H1 (cell line): ENCODE results near the gene CTDSP1. TPM values are rescaled to one million over a fixed set of nuclear protein-coding genes. Genes with fewer than 3 reads are reported as not detected.

Experiments used
- CTCF ChIA-PET: fragments of 300-600 bp; sonication (Branson Sonifier 250); formaldehyde crosslinking; loops from one replicate; lab custom pipeline; 2021; ENCODE audit not compliant: partially characterized antibody; lab: Charles Lee
- POLR2A ChIA-PET: fragments of 300-600 bp; sonication (Branson Sonifier 250); formaldehyde crosslinking; loops from one replicate; lab custom pipeline; 2021; ENCODE audit warnings: inconsistent platforms; ENCODE audit not compliant: partially characterized antibody; lab: Charles Lee
- DNase-seq, 2 experiments: peaks; one replicate each; pipeline versions ENCODE4 v3.0.0 to v3.0.0-alpha.2; 2010 to 2022; ENCODE audit warnings: low spot score in 2 of 2, low read depth in 1 of 2, mixed read lengths in 1 of 2
- FAIRE-seq: peaks from 2 replicates; lab custom pipeline; 2011; peaks lifted over from hg19 to GRCh38; lab: Jason Lieb, UNC
- H2AFZ ChIP-seq: 2 replicates; pipeline ENCODE4 v1.8.1; 2012; ENCODE audit warnings: low read length, inconsistent platforms
- H2AK5ac ChIP-seq: 2 replicates; pipeline ENCODE4 v1.6.1; 2013; ENCODE audit warnings: low read depth, low read length
- H2BK120ac ChIP-seq: replicated peaks from 2 replicates; pipeline ENCODE3; 2013; ENCODE audit warnings: low read depth, low read length, inconsistent platforms
- H2BK12ac ChIP-seq: 2 replicates; pipeline ENCODE4 v1.6.1; 2013; ENCODE audit warnings: low read depth, low read length
- H2BK15ac ChIP-seq: 2 replicates; pipeline ENCODE4 v1.6.1; 2013; ENCODE audit warnings: low read length
- H2BK20ac ChIP-seq: 2 replicates; pipeline ENCODE4 v1.6.1; 2013; ENCODE audit warnings: low read length
- H2BK5ac ChIP-seq: 2 replicates; pipeline ENCODE4 v1.6.1; 2013; ENCODE audit warnings: low read depth, low read length
- H3K14ac ChIP-seq: 2 replicates; pipeline ENCODE4 v1.6.1; 2013; ENCODE audit warnings: inconsistent platforms; ENCODE audit not compliant: insufficient read length
- H3K18ac ChIP-seq: 2 replicates; pipeline ENCODE4 v1.6.1; 2013; ENCODE audit warnings: low read length; ENCODE audit errors: extremely low read depth
- H3K23ac ChIP-seq: 2 replicates; pipeline ENCODE4 v1.6.1; 2013; ENCODE audit warnings: inconsistent platforms; ENCODE audit not compliant: insufficient read length
- H3K23me2 ChIP-seq: 2 replicates; pipeline ENCODE4 v1.6.1; 2013; ENCODE audit warnings: low read depth, low read length
- H3K27ac ChIP-seq: 2 replicates; pipeline ENCODE4 v1.6.1; 2011; ENCODE audit warnings: low read depth, low read length, inconsistent platforms
- H3K27me3 ChIP-seq, 4 experiments: replicated peaks in 1 of 4; 1 replicate in 1 of 4; 2 replicates in 3 of 4; pipeline versions ENCODE4 v1.6.1 to v1.8.1; 2011 to 2013; ENCODE audit warnings: low read length in 3 of 4, mild to moderate bottlenecking in 3 of 4, inconsistent platforms in 2 of 4, mixed read lengths in 2 of 4, moderate library complexity in 1 of 4; ENCODE audit not compliant: control insufficient read depth in 3 of 4, insufficient read depth in 3 of 4; ENCODE audit errors: extremely low read depth in 1 of 4
- H3K36me3 ChIP-seq, 4 experiments: 2 replicates each; pipeline versions ENCODE4 v1.6.1 to v1.8.1; 2011 to 2013; ENCODE audit warnings: mild to moderate bottlenecking in 4 of 4, low read length in 3 of 4, moderate library complexity in 2 of 4, control low read depth in 1 of 4, inconsistent platforms in 1 of 4; ENCODE audit not compliant: insufficient read depth in 4 of 4, control insufficient read depth in 2 of 4
- H3K4ac ChIP-seq: replicated peaks from 2 replicates; pipeline ENCODE3; 2013; ENCODE audit warnings: low read length, low read depth, mixed read lengths, inconsistent platforms; ENCODE audit not compliant: insufficient read length
- H3K4me1 ChIP-seq, 4 experiments: replicated peaks in 1 of 4; 1 replicate in 1 of 4; 2 replicates in 3 of 4; pipeline versions ENCODE4 v1.6.1 to v1.8.1; 2011 to 2013; ENCODE audit warnings: low read length in 3 of 4, inconsistent platforms in 2 of 4, mixed read lengths in 1 of 4; ENCODE audit not compliant: insufficient read depth in 4 of 4, control insufficient read depth in 3 of 4
- H3K4me2 ChIP-seq, 2 experiments: 2 replicates each; pipeline versions ENCODE4 v1.6.1 to v1.8.1; 2011 to 2013; ENCODE audit warnings: low read depth in 2 of 2, low read length in 2 of 2, control low read depth in 1 of 2, inconsistent platforms in 1 of 2, mild to moderate bottlenecking in 1 of 2; ENCODE audit not compliant: insufficient read depth in 1 of 2
- H3K4me3 ChIP-seq, 4 experiments: fragments of 200-600, 300-600 bp in 1 of 4; sonication (generic), shearing (Covaris generic), sonication (Bioruptor Twin) in 1 of 4; 2 replicates each; pipeline versions ENCODE4 v1.5.1 to v1.8.1; 2011 to 2016; ENCODE audit warnings: low read length in 4 of 4, low read depth in 3 of 4, control low read depth in 2 of 4, inconsistent platforms in 2 of 4, mild to moderate bottlenecking in 2 of 4, mixed read lengths in 1 of 4, moderate library complexity in 1 of 4; ENCODE audit not compliant: insufficient read depth in 2 of 4; ENCODE audit errors: extremely low read depth in 1 of 4
- H3K56ac ChIP-seq: replicated peaks from 2 replicates; pipeline ENCODE3; 2013; ENCODE audit warnings: low read depth, mild to moderate bottlenecking, mixed read lengths, low read length, inconsistent platforms; ENCODE audit not compliant: insufficient read length
- H3K79me1 ChIP-seq: 2 replicates; pipeline ENCODE4 v1.6.1; 2013; ENCODE audit warnings: low read depth, low read length, control low read depth
- H3K79me2 ChIP-seq, 2 experiments: 2 replicates each; pipeline versions ENCODE4 v1.6.1 to v1.8.1; 2012 to 2013; ENCODE audit warnings: low read length in 2 of 2, mild to moderate bottlenecking in 2 of 2, inconsistent platforms in 1 of 2; ENCODE audit not compliant: insufficient read depth in 2 of 2, control insufficient read depth in 1 of 2
- H3K9ac ChIP-seq, 4 experiments: replicated peaks in 1 of 4; 1 replicate in 1 of 4; 2 replicates in 3 of 4; pipeline versions ENCODE4 v1.6.1 to v1.8.1; 2011 to 2013; ENCODE audit warnings: low read depth in 3 of 4, low read length in 3 of 4, control low read depth in 2 of 4, mild to moderate bottlenecking in 2 of 4, moderate library complexity in 2 of 4, inconsistent platforms in 1 of 4; ENCODE audit errors: extremely low read depth in 1 of 4
- H3K9me3 ChIP-seq, 2 experiments: 2 replicates each; pipeline versions ENCODE4 v1.6.1 to v1.8.1; 2012 to 2013; ENCODE audit warnings: mild to moderate bottlenecking in 2 of 2, moderate library complexity in 2 of 2, control low read depth in 1 of 2, inconsistent platforms in 1 of 2, low read depth in 1 of 2, low read length in 1 of 2, mixed read lengths in 1 of 2; ENCODE audit not compliant: insufficient read depth in 2 of 2
- H4K20me1 ChIP-seq, 2 experiments: replicated peaks in 1 of 2; 2 replicates each; pipeline versions ENCODE3 to v1.8.1; 2011 to 2013; ENCODE audit warnings: inconsistent platforms in 2 of 2, low read length in 2 of 2, mild to moderate bottlenecking in 1 of 2; ENCODE audit not compliant: insufficient read depth in 2 of 2, control insufficient read depth in 1 of 2
- H4K5ac ChIP-seq: 2 replicates; pipeline ENCODE4 v1.6.1; 2013; ENCODE audit warnings: low read length, low read depth, mixed read lengths, inconsistent platforms; ENCODE audit not compliant: insufficient read length
- H4K8ac ChIP-seq: 2 replicates; pipeline ENCODE4 v1.8.0; 2013; ENCODE audit warnings: mild to moderate bottlenecking, moderate library complexity, low read length, inconsistent platforms; ENCODE audit not compliant: insufficient read depth; ENCODE audit errors: extremely low read depth
- H4K91ac ChIP-seq: replicated peaks from 2 replicates; pipeline ENCODE3; 2013; ENCODE audit warnings: low read length, mixed read lengths, inconsistent platforms; ENCODE audit not compliant: insufficient read length
- ATF2 ChIP-seq: IDR thresholded peaks from 2 replicates; pipeline ENCODE4 v1.6.1; 2012; ENCODE audit warnings: low read length, inconsistent platforms
- CHD2 ChIP-seq: IDR thresholded peaks from 2 replicates; pipeline ENCODE4 v1.6.1; 2012; ENCODE audit warnings: low read length, improper control_type of control experiment
- E2F6 ChIP-seq: IDR thresholded peaks from 2 replicates; pipeline ENCODE4 v1.6.1; 2012; ENCODE audit warnings: inconsistent platforms
- MAFK ChIP-seq: IDR thresholded peaks from 2 replicates; pipeline ENCODE4 v1.6.1; 2012; ENCODE audit warnings: low read depth, mild to moderate bottlenecking, improper control_type of control experiment, low read length
- POU5F1 ChIP-seq: IDR thresholded peaks from 2 replicates; pipeline ENCODE4 v1.6.1; 2011; ENCODE audit warnings: low read depth, mild to moderate bottlenecking, low read length, moderate library complexity
- SRF ChIP-seq: IDR thresholded peaks from 2 replicates; pipeline ENCODE4 v1.6.1; 2011; ENCODE audit warnings: mild to moderate bottlenecking, low read depth, low read length, moderate library complexity
- SUZ12 ChIP-seq: fragments of 200-600 bp; sonication (generic); IDR thresholded peaks from 2 replicates; pipeline ENCODE4 v1.6.1; 2012; ENCODE audit warnings: mild to moderate bottlenecking, inconsistent platforms, low read length, moderate library complexity, mixed read lengths
- TAF7 ChIP-seq: optimal IDR thresholded peaks from 2 replicates; pipeline ENCODE3; 2011; ENCODE audit warnings: low read depth, mild to moderate bottlenecking, inconsistent platforms, low read length, moderate library complexity, borderline replicate concordance
- TCF12 ChIP-seq: IDR thresholded peaks from 2 replicates; pipeline ENCODE4 v1.6.1; 2011; ENCODE audit warnings: low read depth, mild to moderate bottlenecking, low read length
- USF2 ChIP-seq: IDR thresholded peaks from 2 replicates; pipeline ENCODE4 v1.6.1; 2011; ENCODE audit warnings: low read length, improper control_type of control experiment
- YY1 ChIP-seq: IDR thresholded peaks from 2 replicates; pipeline ENCODE4 v1.6.1; 2011; ENCODE audit warnings: low read depth, mild to moderate bottlenecking, low read length
- WGBS, 2 experiments: shearing (Covaris generic) in 1 of 2; methylation state at CpG; one replicate each; pipeline versions ENCODE4 v1.1.6 to v1.1.7; 2013 to 2015; ENCODE audit warnings: low lambda C conversion rate in 2 of 2, mixed read lengths in 2 of 2, inconsistent platforms in 1 of 2, low coverage in 1 of 2, missing lambda C conversion rate in 1 of 2; ENCODE audit not compliant: insufficient replicate concordance in 2 of 2, insufficient coverage in 1 of 2, insufficient read length in 1 of 2; ENCODE audit errors: extremely low coverage in 1 of 2, missing lambda C conversion rate in 1 of 2; 5-methylcytosine and 5-hydroxymethylcytosine counted together
- polyA plus RNA-seq, 7 experiments: library from polyadenylated mRNA; depleted of rRNA in 3 of 7; stranded (reverse) in 5 of 7; unstranded in 2 of 7; fragments of >200 nt in 5 of 7; fragments of 200-250 nt in 2 of 7; gene quantifications; 1 replicate in 5 of 7; 2 replicates in 1 of 7; 4 replicates in 1 of 7; pipeline versions ENCODE4 v1.2.1 to v1.2.3, GENCODE V29; 2011 to 2013; ENCODE audit warnings: missing spikeins in 2 of 7, mixed read lengths in 2 of 7
- total RNA-seq: library from RNA; stranded (reverse); fragmentation: NEBNext Ultra II Directional; extraction: Animal tissue kit (Norgen Biotek cat#: 25700); gene quantifications from 2 replicates; pipeline ENCODE4 v1.2.1, GENCODE V29; 2021

Gene CTDSP1
- total and polyA plus RNA-seq, 2 of the 8 experiments (the other 6 are each of a cell fraction or from before 2014, with no cell fraction given) = 20.3 to 35.2 TPM

GRCh38 chr2:218425531-218425930 lies 25.9 kb downstream of the CTDSP1 start:
- H2BK20ac ChIP-seq = no peak overlapping the region
- no peak overlapping the region for H2BK120ac ChIP-seq
- H3K27me3 ChIP-seq = no peaks in the 10 kb centered on the region
- peaks cover 0 to 3% (median 0%) of the 10 kb centered on the region in 4 experiments; a peak in 1 of 7 replicates for H3K4me1 ChIP-seq
- no peaks in the 10 kb centered on the region; the same call in 1 of the 2 replicates for H3K79me1 ChIP-seq
- no peaks in the 10 kb centered on the region for H3K23me2 ChIP-seq
- WGBS, 2 experiments = 91% methylated on average over 10 of the region's 10 CpGs; no CpG with 5 or more reads in 1 of the 2 experiments
- ChIA-PET CTCF (interaction anchor here (0.9 kb wide), 1 partner anchor 68 kb away, joined by 3 read pairs; no protein-coding TSS in a partner anchor), POLR2A (interaction anchor here (0.5 to 1.0 kb wide), 2 partner anchors 11 to 163 kb away, joined by 3 to 6 read pairs; no protein-coding TSS in a partner anchor)
- H3K4me3 ChIP-seq = no peak overlapping the region
- H3K4ac ChIP-seq = no peak overlapping the region
- no peak for DNase-seq
- H3K18ac ChIP-seq = no peak overlapping the region
- H2BK12ac ChIP-seq = no peak overlapping the region
- H2BK15ac ChIP-seq = no peak overlapping the region
- no peaks in the 10 kb centered on the region for H3K36me3 ChIP-seq
- H3K4me2 ChIP-seq = no peak overlapping the region
- H3K27ac ChIP-seq = no peak overlapping the region
- no peaks in the 10 kb centered on the region for H4K20me1 ChIP-seq
- no peak overlapping the region for H4K5ac ChIP-seq
- H3K9ac ChIP-seq = no peak overlapping the region
- no peak overlapping the region for H2AK5ac ChIP-seq
- no peak overlapping the region for H2AFZ ChIP-seq
- no peak overlapping the region for H3K23ac ChIP-seq
- no peak overlapping the region for H3K56ac ChIP-seq
- H3K9me3 ChIP-seq = no peaks in the 10 kb centered on the region
- H3K79me2 ChIP-seq = no peaks in the 10 kb centered on the region
- H4K8ac ChIP-seq = no peak overlapping the region
- no peak for FAIRE-seq
- H2BK5ac ChIP-seq = no peak overlapping the region
- no peak overlapping the region for H3K14ac ChIP-seq
- H4K91ac ChIP-seq = no peak overlapping the region
- no peak for TF ChIP-seq SRF
- TF ChIP-seq USF2 = no peak
- no peak for TF ChIP-seq SUZ12
- no peak for TF ChIP-seq MAFK
- no peak for TF ChIP-seq TAF7
- TF ChIP-seq E2F6 = no peak
- no peak for TF ChIP-seq CHD2
- TF ChIP-seq YY1 = no peak
- TF ChIP-seq POU5F1 = no peak
- TF ChIP-seq TCF12 = no peak
- no peak for TF ChIP-seq ATF2
